ENCODE data around the gene MDP1.
"Not testable (repeated sequence)": the region's sequence is repeated elsewhere in the genome, so short reads cannot be mapped to it uniquely, and the experiment has no call there.

The MDP1 gene

GRCh38 chr14:24226473-24226872, 10.6 kb upstream of the MDP1 start:
- no peak for DNase-seq

GRCh38 chr14:24224618-24225071, 8.8 kb upstream of the MDP1 start:
- DNase-seq: no peak

DNA sequence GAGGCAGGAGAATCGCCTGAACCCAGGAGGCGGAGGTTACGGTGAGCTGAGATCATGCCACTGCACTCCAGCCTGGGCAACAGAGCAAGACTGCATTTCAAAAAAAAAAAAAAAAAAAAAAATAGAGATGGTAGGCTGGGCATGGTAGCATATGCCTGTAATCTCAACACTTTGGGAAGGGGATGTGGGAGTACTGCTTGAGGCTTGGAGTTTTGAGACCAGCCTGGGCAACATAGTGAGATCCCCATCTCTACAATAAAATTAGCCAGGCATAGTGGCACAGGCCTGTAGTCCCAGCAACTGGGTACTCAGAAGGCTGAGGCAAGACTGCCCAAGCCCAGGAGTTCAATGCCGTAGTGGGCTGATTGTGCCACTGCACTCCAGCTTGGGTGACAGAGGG, 7.1 kb upstream of the MDP1 start:
- not testable (repeated sequence) for DNase-seq

- DNase-seq: no peak
Measured at GRCh38 chr14:24219521-24219920, 3.7 kb upstream of the MDP1 start.

DNA sequence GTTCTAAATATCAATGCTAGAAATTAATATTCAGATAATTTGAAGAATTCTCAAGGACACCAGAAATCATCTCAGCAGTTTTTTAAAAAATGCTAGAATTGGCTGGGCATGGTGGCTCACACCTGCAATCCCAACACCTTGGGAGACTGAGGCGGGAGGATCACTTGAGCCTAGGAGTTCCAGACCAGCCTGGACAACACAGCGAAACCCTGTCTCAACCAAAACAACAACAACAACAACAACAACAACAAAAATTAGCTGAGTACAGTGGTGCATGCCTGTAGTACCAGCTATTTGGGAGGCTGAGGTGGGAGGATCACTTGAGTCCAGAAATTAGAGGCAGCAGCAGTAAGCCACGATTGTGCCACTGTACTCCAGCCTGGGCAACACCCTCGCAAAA, 3.2 kb upstream of the MDP1 start:
- DNase-seq: no peak

- not testable (repeated sequence) for DNase-seq
Measured at GRCh38 chr14:24216876-24217275, 1.0 kb upstream of the MDP1 start.

DNA sequence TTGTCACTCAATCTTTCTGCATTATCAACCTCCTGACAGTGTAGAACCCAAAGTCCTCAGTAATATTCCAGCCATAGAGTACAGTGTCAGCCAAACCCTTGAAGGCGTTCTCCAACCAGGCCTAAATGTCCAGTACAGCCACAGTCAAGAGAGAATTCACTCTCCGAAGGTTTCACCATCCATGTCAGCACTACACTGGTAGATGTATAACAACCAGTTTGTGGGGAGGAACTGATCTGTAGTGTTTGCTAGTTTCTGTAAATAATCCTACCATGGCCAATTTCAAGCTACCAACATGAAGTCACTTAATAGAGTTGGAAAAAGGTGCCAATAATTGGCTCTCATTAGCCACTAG, 456 bp upstream of the MDP1 start:
- no peak for DNase-seq

GRCh38 chr14:24213866-24214662, 1.8 kb downstream of the MDP1 start:
- no peak for DNase-seq

DNA sequence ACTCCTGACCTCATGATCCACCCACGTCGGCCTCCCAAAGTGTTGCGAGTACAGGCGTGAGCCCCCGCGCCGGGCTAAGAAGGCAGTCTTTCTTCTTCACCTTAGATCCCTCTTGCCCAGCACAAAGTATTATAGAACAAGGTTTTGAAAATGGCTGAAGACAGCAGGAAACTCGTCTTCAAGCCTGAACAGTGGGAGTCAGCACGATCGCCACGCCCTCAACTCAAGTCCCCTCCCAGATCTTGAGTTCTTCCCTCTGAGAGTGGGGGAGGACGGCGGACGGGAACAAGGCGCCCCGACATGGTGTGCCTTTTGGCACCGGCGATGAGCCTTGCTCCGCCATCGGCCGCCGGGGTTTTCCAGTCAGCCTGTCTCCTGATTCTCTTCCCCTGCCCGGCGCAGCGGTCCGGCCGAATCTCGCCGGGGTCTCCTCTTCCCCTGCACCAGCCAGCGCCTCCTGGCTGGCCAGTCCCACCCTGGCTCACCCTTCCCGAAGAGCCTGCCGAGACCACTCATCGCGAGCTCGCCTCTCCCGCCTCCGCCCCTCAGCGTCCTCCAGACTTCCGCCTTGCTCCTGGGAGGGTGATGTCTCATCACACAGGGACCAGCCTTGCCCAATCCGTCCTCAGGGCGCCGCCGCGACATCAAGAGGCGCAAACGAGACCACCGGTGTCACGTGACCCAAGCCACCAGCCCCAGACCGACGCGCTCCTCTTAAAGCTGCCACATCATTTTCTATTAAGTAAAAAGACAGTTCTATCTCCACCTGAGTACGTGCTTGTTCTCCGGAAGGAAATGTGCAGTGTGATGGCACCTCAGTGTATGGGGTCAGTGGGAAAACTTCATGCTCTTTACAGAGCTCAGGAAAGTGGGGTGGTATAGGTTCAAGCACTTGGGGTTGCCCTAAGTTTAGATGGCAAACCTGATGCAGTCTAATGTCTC, 2.7 kb downstream of the MDP1 start, which contains the start of gene CHMP4A:
Gene CHMP4A (minus strand): TSS at position 565 of the 942 bp plus-strand sequence. CDS start 49 bp downstream, at position 516.
- peak; percentile 92 for DNase-seq

DNA sequence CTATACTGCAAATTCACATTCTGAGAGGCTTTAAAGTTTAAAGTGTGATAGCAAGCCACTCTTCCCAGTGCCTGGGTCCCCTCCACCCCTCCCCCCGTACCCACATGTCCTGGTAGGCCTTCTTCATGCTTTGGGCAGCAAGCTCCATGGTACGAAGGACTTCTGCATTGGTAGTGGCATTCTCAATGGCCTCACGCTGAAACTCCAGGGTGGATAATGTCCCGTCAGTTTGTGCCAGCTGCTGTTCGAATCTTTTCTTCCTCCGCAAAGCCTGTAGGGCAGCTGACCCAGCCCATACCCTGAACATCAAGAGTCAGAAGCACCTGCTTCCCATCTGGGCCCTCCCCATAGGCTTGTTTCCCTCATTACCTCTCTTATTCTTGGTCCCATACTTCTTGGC, 4.6 kb downstream of the MDP1 start:
- DNase-seq: no peak

DNA sequence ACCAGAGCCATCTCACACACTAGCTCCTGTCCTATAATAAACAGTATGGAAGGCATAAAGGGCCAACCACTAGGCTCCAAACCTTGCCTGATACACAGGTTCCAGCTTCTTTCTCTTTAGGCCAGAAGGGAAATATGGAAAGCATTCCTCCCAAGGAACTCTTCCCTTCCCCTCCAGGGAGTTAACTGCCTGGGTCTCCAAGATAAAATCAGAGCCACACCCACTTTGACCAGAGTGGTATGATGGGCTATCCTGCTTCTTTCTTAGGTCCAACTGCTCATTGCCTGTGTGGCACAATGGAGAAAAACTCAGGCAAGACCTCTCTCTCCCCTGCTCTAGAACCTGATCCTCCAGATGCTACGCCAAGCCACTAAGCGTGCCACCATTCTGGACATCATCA, 8.2 kb downstream of the MDP1 start:
- DNase-seq: no peak

- no peak for DNase-seq
Measured at GRCh38 chr14:24207104-24207551, 8.7 kb downstream of the MDP1 start.

DNA sequence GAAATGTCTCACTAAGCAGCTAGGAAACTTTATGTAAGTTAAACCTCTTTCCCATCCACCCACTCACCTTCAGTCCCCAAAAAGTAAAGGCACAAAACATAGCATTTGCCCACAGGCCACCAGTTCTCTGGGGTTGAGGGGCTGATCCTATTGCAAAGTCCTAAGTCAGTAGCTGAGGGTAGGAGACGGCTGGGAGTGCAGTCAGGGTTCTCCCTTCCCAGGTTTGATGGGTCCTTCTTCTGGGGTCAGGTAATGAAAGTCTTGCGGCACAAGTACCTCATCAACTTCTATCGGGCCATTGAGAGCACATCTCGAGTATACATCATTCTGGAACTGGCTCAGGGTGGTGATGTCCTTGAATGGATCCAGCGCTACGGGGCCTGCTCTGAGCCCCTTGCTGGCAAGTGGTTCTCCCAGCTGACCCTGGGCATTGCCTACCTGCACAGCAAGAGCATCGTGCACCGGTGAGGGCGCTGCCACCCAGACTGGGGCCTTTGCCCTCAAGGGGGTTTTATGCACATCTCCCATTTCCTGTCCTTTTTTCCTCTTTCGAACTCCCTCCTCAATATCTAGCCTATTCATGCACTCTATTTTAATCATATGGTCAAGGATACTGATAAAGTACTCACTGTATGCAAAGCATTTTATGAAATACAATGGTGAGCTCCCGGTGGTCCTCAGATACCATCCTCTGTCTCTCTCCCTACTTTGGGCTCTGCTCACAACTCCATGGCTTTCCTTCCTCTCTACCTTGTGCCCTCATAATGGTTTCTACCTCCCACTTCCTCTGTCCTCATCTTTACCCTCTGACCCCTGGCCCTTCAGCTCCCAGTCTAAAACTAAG, 9.4 kb downstream of the MDP1 start:
- DNase-seq: no peak

GRCh38 chr14:24204163-24205146, 11.4 kb downstream of the MDP1 start:
- DNase-seq: no peak

DNA sequence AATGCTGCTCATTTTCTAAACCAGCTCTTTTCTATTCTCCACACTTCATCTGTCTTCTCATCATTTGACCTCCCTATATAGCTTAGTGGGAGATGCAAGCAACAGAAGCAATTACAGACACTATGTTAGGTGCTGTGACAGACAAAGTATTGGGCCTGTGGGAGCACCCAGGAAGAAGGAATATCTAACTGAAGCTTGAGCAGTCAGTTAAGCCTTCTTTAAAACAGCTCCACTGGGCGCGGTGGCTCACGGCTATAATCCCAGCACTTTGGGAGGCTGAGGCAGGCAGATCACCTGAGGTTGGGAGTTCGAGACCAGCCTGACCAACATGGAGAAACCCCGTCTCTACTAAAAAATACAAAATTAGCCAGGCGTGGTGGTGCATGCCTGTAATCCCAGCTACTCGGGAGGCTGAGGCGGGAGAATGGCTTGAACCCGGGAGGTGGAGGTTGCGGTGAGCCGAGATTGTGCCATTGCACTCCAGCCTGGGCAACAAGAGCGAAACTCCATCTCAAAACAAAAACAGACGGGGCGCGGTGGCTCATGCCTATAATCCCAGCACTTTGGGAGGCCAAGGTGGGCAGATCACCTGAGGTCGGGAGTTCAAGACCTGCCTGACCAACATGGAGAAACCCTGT, 12.5 kb downstream of the MDP1 start:
- not testable (repeated sequence) for DNase-seq

GRCh38 chr14:24202538-24202937, 13.3 kb downstream of the MDP1 start:
- not testable (repeated sequence) for DNase-seq

DNA sequence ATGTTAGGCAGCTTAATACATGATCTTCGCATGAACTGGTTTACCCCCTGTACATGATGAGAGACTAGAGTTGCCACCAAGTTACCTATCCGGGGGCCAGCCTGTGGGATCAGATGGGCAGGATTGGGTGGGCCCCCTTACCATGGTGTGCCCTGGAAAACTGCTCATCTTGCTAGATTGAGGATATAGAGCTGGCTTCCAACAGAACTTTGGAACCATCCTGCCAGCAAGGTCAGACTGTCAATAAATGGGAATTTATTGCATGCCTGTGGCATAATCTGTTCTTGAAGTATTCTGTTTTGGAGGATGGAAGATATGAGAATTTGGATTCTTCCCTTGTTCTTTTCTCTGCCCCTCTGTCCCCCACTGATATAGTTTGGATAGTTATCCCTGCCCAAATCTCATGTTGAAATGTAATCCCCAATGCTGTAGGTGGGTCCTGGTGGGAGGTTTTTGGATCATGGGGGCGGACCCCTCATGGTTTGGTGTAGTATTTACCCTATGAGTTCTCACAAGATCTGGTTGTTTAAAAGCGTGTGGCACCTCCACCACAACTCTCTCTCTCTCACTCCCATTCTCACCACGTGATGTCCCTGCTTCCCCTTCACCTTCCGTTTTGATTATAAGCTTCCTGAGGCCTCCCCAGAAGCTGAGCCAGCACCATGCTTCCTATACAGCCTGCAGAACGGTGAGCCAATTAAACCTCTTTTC, 16.9 kb downstream of the MDP1 start:
- no peak for DNase-seq

GRCh38 chr14:24197056-24197450, 18.8 kb downstream of the MDP1 start:
- DNase-seq: no peak

DNA sequence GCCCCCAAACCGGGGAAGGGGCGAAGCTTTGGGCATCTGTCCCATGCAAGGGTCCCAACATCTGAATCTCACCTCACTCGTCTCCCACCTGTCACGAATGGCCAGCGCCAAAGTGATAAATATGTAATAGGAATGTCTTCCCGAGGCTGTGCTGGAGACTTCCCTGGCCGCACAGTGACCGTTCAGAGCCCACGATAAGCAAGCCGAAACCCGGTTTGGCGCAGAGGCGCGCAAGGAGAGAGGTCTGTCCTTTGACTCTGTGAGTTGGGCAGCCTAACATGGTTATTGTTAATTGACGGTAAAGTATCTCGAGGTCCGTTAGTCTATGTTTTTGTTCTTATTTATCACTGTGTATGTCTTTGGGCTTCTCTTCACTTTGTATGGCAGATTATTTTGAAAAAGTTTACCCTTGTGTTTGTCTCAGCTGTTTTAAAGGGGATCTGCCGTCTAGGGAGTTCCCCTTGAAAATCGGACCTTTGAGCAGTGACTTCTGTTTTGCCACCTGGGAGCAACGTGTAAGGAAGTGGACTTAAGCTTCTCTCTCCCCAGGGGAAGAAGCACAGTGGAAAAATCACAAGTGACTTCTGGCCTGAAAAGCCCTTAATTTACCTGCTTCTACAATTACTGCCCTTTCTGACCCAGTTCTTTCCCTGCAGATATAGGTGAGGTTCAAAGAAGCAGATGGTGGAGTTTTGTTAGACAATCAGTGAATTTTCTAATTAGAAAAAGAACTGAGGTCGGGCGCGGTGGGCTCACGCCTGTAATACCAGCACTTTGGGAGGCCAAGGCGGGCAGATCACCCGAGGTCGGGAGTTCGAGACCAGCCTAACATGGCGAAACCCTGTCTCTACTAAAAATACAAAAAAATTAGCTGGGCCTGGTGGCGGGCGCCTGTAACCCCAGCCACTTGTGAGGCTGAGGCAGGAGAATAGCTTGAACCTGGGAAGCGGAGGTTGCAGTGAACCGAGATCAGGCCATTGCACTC, 19.5 kb downstream of the MDP1 start:
- DNase-seq: no peak
